ENCODE results near the gene CALML5. TPM values are rescaled to one million over a fixed set of nuclear protein-coding genes. Genes with fewer than 3 reads are reported as not detected.

CALML5 gene
- total RNA-seq, 1 donor from 2014 or later = not detected

DNA sequence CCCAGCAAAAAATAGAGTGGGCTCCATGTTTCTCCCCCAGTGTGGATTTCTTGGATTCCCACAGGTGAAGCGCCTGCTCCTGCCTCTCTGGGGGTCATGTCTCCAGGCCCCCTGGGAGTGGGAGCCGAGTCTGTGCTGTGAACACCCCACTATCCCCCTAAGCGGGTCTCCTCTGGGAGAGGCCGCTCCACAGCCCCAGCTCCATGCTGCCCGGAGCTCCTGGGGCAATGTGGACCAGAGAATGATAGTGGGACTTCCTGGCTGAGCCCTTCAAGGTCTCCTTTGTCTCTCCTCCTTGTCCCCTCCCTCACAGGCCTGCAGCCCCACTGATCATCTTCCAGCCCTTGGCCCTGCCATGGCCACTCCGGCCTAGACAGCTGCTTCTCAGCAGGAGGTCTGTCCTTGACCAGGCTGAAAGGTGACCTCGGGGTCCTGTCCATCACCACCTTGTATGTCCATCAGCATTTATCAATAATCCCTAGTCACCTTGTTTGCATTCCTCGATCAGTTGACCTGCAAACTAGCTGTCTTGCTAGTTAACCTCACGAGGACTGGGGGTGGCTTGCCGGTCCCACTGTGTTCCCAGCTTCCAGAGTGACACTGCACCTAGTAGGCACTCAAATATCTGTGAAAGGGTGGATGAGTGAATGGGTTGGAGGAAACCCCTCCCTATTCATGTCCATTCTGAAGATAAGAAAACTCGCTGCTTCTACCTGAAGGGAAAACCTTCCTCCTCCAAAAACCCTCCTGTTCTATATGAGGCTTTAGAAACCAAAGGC is 24.6 kb upstream of the CALML5 start:
- Histone ChIP-seq H3K4me3 (ENCODE audit: low read depth, low read length) (no peak overlapping the region), H3K27me3 (ENCODE audit: control insufficient read depth, insufficient read depth, low read length) (no peaks in the 10 kb centered on the region), H3K36me3 (ENCODE audit: control insufficient read depth, insufficient read depth, low read length) (no peaks in the 10 kb centered on the region)
- DNase-seq (ENCODE audit: low read depth) = no peak
- TF ChIP-seq, protein P1, sequence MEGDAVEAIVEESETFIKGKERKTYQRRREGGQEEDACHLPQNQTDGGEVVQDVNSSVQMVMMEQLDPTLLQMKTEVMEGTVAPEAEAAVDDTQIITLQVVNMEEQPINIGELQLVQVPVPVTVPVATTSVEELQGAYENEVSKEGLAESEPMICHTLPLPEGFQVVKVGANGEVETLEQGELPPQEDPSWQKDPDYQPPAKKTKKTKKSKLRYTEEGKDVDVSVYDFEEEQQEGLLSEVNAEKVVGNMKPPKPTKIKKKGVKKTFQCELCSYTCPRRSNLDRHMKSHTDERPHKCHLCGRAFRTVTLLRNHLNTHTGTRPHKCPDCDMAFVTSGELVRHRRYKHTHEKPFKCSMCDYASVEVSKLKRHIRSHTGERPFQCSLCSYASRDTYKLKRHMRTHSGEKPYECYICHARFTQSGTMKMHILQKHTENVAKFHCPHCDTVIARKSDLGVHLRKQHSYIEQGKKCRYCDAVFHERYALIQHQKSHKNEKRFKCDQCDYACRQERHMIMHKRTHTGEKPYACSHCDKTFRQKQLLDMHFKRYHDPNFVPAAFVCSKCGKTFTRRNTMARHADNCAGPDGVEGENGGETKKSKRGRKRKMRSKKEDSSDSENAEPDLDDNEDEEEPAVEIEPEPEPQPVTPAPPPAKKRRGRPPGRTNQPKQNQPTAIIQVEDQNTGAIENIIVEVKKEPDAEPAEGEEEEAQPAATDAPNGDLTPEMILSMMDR (IDR thresholded peaks at IDR 0.05; ENCODE audit: insufficient read depth, low read length, poor library complexity, severe bottlenecking) = no peak

DNA sequence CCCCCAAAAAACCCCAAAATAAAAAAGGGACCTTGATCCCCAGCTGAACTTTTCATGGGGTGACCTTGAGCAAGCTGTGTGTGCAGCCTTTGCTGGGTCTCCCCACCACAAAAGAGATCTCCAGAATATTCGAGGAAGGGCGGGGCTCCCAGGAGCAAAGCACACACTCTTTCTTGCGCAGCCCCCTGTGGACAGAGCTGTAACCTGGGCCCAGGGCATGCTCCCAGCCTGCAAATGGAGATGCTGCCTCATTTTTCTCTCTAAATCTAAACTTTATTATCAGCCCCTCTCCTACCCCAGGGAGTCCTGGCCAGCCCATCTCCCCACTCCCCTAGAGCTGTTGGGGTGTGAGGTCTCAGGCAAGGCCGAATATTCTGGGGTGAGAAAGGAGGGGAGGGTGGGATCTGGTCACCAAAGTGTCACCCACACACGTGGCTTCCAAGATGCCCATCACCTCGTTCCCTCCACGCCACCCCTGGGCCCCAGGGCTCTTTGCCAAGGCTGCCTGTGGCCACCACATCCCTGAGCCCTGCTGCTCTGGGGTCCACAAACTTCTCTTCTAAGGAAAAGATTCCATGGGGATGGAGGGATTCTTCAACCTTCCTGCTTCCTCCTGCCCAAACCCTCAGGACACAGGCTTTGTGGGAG is 23.7 kb upstream of the CALML5 start:
- TF ChIP-seq, protein P1 (IDR thresholded peaks at IDR 0.05; ENCODE audit: insufficient read depth, low read length, poor library complexity, severe bottlenecking) = no peak
- Histone ChIP-seq H3K4me3 (ENCODE audit: low read depth, low read length) (no peak overlapping the region), H3K27me3 (ENCODE audit: control insufficient read depth, insufficient read depth, low read length) (no peaks in the 10 kb centered on the region), H3K36me3 (ENCODE audit: control insufficient read depth, insufficient read depth, low read length) (no peaks in the 10 kb centered on the region)
- no peak for DNase-seq (ENCODE audit: low read depth)

GRCh38 chr10:5519054-5519453 is 19.7 kb upstream of the CALML5 start:
- Histone ChIP-seq H3K36me3 (ENCODE audit: control insufficient read depth, insufficient read depth, low read length) (no peaks in the 10 kb centered on the region), H3K4me3 (ENCODE audit: low read depth, low read length) (no peak overlapping the region), H3K27me3 (ENCODE audit: control insufficient read depth, insufficient read depth, low read length) (no peaks in the 10 kb centered on the region)
- DNase-seq (ENCODE audit: low read depth) = no peak
- TF ChIP-seq, protein P1 (IDR thresholded peaks at IDR 0.05; ENCODE audit: insufficient read depth, low read length, poor library complexity, severe bottlenecking) = no peak

- Histone ChIP-seq H3K36me3 (ENCODE audit: control insufficient read depth, insufficient read depth, low read length) (no peaks in the 10 kb centered on the region), H3K4me3 (ENCODE audit: low read depth, low read length) (no peak overlapping the region), H3K27me3 (ENCODE audit: control insufficient read depth, insufficient read depth, low read length) (no peaks in the 10 kb centered on the region)
- DNase-seq (ENCODE audit: low read depth) = no peak
- TF ChIP-seq, protein P1 (IDR thresholded peaks at IDR 0.05; ENCODE audit: insufficient read depth, low read length, poor library complexity, severe bottlenecking) = no peak
Observed at GRCh38 chr10:5518143-5518542, 18.8 kb upstream of the CALML5 start.

GRCh38 chr10:5517546-5517945 is 18.2 kb upstream of the CALML5 start:
- Histone ChIP-seq H3K36me3 (ENCODE audit: control insufficient read depth, insufficient read depth, low read length) (no peaks in the 10 kb centered on the region), H3K4me3 (ENCODE audit: low read depth, low read length) (no peak overlapping the region), H3K27me3 (ENCODE audit: control insufficient read depth, insufficient read depth, low read length) (no peaks in the 10 kb centered on the region)
- TF ChIP-seq, protein P1 (IDR thresholded peaks at IDR 0.05; ENCODE audit: insufficient read depth, low read length, poor library complexity, severe bottlenecking) = no peak
- no peak for DNase-seq (ENCODE audit: low read depth)
